Erythroblast (primary cell): ENCODE results near the gene ISG15.

Experiments
- GATA1 ChIP-seq: IDR thresholded peaks from 2 replicates; pipeline ENCODE4 v1.6.1; 2011; ENCODE audit warnings: low read depth, mild to moderate bottlenecking, control low read depth, low read length, moderate library complexity
- POLR2A ChIP-seq: IDR thresholded peaks from 2 replicates; pipeline ENCODE4 v1.6.1; 2011; ENCODE audit warnings: mild to moderate bottlenecking, low read length

GRCh38 chr1:1055841-1056736 lies 42.8 kb downstream of the ISG15 start:
- TF ChIP-seq POLR2A (no peak), GATA1 (no peak)
